ENCODE measurements around the gene MIER2. TPM values are rescaled to one million over a fixed set of nuclear protein-coding genes. Genes with fewer than 3 reads are reported as not detected.
A peak's percentile ranks its signal among the peaks of the same experiment; 100 is the strongest.

MIER2 gene
- polyA plus RNA-seq, 1 of the 3 experiments (the other 2 are of a cell fraction): 15.9 TPM

DNA sequence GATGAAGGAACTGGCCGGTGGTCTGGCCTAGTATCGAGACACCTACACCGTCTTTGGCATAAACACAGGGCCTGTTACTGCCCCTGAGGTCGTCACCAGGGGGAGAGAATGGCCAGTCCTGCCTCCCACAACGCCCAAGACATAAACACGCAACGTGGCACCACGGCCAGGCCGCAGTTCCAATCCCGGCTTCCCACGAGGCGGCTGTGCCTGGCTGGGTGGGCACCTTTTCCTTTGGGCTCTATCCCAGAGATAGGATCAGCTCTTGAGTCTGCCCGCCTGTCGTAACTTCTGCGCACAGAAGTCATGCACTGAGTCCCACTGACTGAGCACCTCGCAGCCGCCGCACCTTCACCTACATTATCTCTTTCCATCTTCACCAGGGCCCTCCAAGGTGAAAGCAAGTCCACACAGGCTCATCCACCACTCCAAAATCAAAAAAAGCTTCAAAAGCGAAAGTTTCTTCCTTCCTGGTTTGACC is 1.1 kb downstream of the MIER2 start:
- POLR2A ChIA-PET: no interaction called here
- DNase-seq: peak; percentile 28

DNA sequence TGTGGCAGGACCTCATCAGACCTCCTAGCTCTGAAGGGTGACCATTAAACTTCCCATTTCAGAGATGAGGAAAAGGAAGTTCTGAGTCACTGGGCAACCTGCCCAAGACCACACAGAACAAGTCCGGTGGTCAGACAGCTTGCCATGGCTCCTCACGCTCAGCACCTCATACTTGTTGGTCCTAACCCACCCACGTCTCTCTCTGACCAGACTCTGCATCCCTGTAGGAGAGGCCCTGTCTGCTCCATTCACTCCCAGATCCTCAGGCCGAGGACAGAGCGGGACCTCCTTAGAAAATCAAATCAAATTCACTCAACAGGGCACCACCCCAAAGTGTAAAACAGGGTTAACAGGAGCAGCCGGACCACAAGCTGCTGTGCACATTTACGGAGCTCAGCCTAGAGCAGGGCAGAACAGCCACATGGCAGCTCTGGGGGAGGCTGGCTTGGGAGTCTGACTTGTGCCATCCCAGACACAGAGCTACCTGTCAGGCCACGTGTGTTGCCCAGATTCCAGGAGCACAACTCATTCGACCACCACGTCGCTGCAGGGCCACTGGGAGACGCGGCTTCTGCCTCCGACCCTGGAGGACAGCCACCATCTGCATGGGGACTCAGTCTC is 1.7 kb downstream of the MIER2 start:
- H2AFZ ChIP-seq (ENCODE audit: low read depth): no peak overlapping the region
- no peaks in the 10 kb centered on the region for H3K27me3 ChIP-seq (ENCODE audit: insufficient read depth)
- H3F3A ChIP-seq (replicated peaks; ENCODE audit: insufficient read depth): no peaks in the 10 kb centered on the region
- H4K20me1 ChIP-seq (ENCODE audit: insufficient read depth): peaks cover 52% of the 10 kb centered on the region
- 56% methylated on average over 5 of the region's 14 CpGs for WGBS (ENCODE audit: low lambda C conversion rate)
- H3K4me1 ChIP-seq (ENCODE audit: control insufficient read depth in 1 of 2, insufficient read depth in 2 of 2, low read depth in 1 of 2, low read length in 1 of 2): peaks cover 20 to 31% of the 10 kb centered on the region in 2 experiments
- H3K4me3 ChIP-seq (ENCODE audit: low read depth in 2 of 2, low read length in 1 of 2): peak overlapping the region; percentile 70 to 78
- POLR2A ChIA-PET: no interaction called here
- H3K9ac ChIP-seq: peak overlapping the region; percentile 77; the same call in 1 of the 2 replicates
- peak overlapping the region; percentile 95 for H3K4me2 ChIP-seq
- TF ChIP-seq RFX5 (IDR thresholded peaks at IDR 0.05; ENCODE audit: low read length): no peak
- no peak for TF ChIP-seq FOXJ3 (CRISPR knock-in tag; IDR thresholded peaks at IDR 0.05)
- no peak for TF ChIP-seq RAD21 (IDR thresholded peaks at IDR 0.05; ENCODE audit: low read length)
- TF ChIP-seq NFIC (IDR thresholded peaks at IDR 0.05; ENCODE audit: borderline replicate concordance): peak; percentile 49; the same call in 1 of the 2 replicates
- no peak for TF ChIP-seq POLR2AphosphoS5 (IDR thresholded peaks at IDR 0.05; ENCODE audit: low read depth, low read length)
- TF ChIP-seq SIN3A (IDR thresholded peaks at IDR 0.05; ENCODE audit: borderline replicate concordance, low read depth, low read length): no peak
- no peak for TF ChIP-seq GABPA (IDR thresholded peaks at IDR 0.05; ENCODE audit: low read depth)
- no peak for TF ChIP-seq RCOR1 (IDR thresholded peaks at IDR 0.05; ENCODE audit: low read length)
- TF ChIP-seq YY1 (IDR thresholded peaks at IDR 0.05; ENCODE audit: low read depth): no peak
- no peak for TF ChIP-seq MXI1 (IDR thresholded peaks at IDR 0.05; ENCODE audit: low read depth, low read length)
- no peak for TF ChIP-seq FOXM1 (IDR thresholded peaks at IDR 0.05; ENCODE audit: low read depth)
- TF ChIP-seq TAF1 (IDR thresholded peaks at IDR 0.05; ENCODE audit: borderline replicate concordance, low read depth, low read length): no peak
- TF ChIP-seq, protein P1, sequence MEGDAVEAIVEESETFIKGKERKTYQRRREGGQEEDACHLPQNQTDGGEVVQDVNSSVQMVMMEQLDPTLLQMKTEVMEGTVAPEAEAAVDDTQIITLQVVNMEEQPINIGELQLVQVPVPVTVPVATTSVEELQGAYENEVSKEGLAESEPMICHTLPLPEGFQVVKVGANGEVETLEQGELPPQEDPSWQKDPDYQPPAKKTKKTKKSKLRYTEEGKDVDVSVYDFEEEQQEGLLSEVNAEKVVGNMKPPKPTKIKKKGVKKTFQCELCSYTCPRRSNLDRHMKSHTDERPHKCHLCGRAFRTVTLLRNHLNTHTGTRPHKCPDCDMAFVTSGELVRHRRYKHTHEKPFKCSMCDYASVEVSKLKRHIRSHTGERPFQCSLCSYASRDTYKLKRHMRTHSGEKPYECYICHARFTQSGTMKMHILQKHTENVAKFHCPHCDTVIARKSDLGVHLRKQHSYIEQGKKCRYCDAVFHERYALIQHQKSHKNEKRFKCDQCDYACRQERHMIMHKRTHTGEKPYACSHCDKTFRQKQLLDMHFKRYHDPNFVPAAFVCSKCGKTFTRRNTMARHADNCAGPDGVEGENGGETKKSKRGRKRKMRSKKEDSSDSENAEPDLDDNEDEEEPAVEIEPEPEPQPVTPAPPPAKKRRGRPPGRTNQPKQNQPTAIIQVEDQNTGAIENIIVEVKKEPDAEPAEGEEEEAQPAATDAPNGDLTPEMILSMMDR (IDR thresholded peaks at IDR 0.05): no peak
- TF ChIP-seq ELF1 (IDR thresholded peaks at IDR 0.05): no peak
- TF ChIP-seq, protein P2, sequence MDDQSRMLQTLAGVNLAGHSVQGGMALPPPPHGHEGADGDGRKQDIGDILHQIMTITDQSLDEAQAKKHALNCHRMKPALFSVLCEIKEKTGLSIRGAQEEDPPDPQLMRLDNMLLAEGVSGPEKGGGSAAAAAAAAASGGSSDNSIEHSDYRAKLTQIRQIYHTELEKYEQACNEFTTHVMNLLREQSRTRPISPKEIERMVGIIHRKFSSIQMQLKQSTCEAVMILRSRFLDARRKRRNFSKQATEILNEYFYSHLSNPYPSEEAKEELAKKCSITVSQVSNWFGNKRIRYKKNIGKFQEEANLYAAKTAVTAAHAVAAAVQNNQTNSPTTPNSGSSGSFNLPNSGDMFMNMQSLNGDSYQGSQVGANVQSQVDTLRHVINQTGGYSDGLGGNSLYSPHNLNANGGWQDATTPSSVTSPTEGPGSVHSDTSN (IDR thresholded peaks at IDR 0.05): no peak
- peak; percentile 32; the same call in 1 of the 2 replicates for TF ChIP-seq FOSL2 (IDR thresholded peaks at IDR 0.05; ENCODE audit: borderline replicate concordance, low read depth)
- H3K79me2 ChIP-seq (ENCODE audit: insufficient read depth): peaks cover 63% of the 10 kb centered on the region
- peaks cover 7 to 9% of the 10 kb centered on the region in 2 experiments for H3K36me3 ChIP-seq (replicated peaks in 1 of 2; ENCODE audit: control insufficient read depth in 1 of 2, insufficient read depth in 2 of 2, low read length in 1 of 2)
- CTCF ChIA-PET: no interaction called here
- H3K9me3 ChIP-seq: no peaks in the 10 kb centered on the region
- peak overlapping the region in 1 of 2 experiments; percentile 32; a peak in 1 of 4 replicates for H3K27ac ChIP-seq (ENCODE audit: low read depth in 2 of 2, low read length in 1 of 2)
- no peak for DNase-seq
- H3K9me2 ChIP-seq: no peaks in the 10 kb centered on the region

More for the DNA sequence above, 1.1 kb downstream of the MIER2 start:
- 64% methylated on average over 19 of the region's 19 CpGs for WGBS (ENCODE audit: low lambda C conversion rate)
- peak overlapping the region; percentile 77 for H3K9ac ChIP-seq
- peaks cover 20 to 31% of the 10 kb centered on the region in 2 experiments for H3K4me1 ChIP-seq (ENCODE audit: control insufficient read depth in 1 of 2, insufficient read depth in 2 of 2, low read depth in 1 of 2, low read length in 1 of 2)
- CTCF ChIA-PET: no interaction called here
- H4K20me1 ChIP-seq (ENCODE audit: insufficient read depth): peaks cover 46% of the 10 kb centered on the region
- peak overlapping the region; percentile 95 for H3K4me2 ChIP-seq
- no peaks in the 10 kb centered on the region for H3K9me3 ChIP-seq
- peak overlapping the region in 1 of 2 experiments; percentile 32; a peak in 2 of 4 replicates for H3K27ac ChIP-seq (ENCODE audit: low read depth in 2 of 2, low read length in 1 of 2)
- H3K79me2 ChIP-seq (ENCODE audit: insufficient read depth): peaks cover 57% of the 10 kb centered on the region
- 0 out of 2 replicates have a peak overlapping the region, but pooled peaks have one; percentile 18 for H2AFZ ChIP-seq (ENCODE audit: low read depth)
- H3K4me3 ChIP-seq (ENCODE audit: low read depth in 2 of 2, low read length in 1 of 2): peak overlapping the region; percentile 70 to 78
- H3K9me2 ChIP-seq: no peaks in the 10 kb centered on the region
- peaks cover 7 to 9% of the 10 kb centered on the region in 2 experiments for H3K36me3 ChIP-seq (replicated peaks in 1 of 2; ENCODE audit: control insufficient read depth in 1 of 2, insufficient read depth in 2 of 2, low read length in 1 of 2)
- no peaks in the 10 kb centered on the region for H3K27me3 ChIP-seq (ENCODE audit: insufficient read depth)
- no peaks in the 10 kb centered on the region for H3F3A ChIP-seq (replicated peaks; ENCODE audit: insufficient read depth)
- no peak for TF ChIP-seq NFIC (IDR thresholded peaks at IDR 0.05; ENCODE audit: borderline replicate concordance)
- no peak for TF ChIP-seq RXRA (IDR thresholded peaks at IDR 0.05; ENCODE audit: borderline replicate concordance, low read depth)
- TF ChIP-seq, protein P2 (IDR thresholded peaks at IDR 0.05): no peak
- no peak for TF ChIP-seq TAF1 (IDR thresholded peaks at IDR 0.05; ENCODE audit: borderline replicate concordance, low read depth, low read length)
- TF ChIP-seq GABPA (IDR thresholded peaks at IDR 0.05; ENCODE audit: low read depth): no peak
- TF ChIP-seq ELF1 (IDR thresholded peaks at IDR 0.05): no peak
- no peak for TF ChIP-seq GATA2 (CRISPR knock-in tag; IDR thresholded peaks at IDR 0.05)
- no peak for TF ChIP-seq YY1 (IDR thresholded peaks at IDR 0.05; ENCODE audit: low read depth)
- TF ChIP-seq JUND (IDR thresholded peaks at IDR 0.05): no peak
- no peak for TF ChIP-seq SIN3A (IDR thresholded peaks at IDR 0.05; ENCODE audit: borderline replicate concordance, low read depth, low read length)
